Stimulated activated CD4-positive, alpha-beta T cell treated with anti-CD3 and anti-CD28 coated beads, Interleukin-1b, Interleukin-23, amount 100 ng/mL, for 4 hours (primary cell): Measurements from ENCODE around the gene NELL1.

Experiments
- DNase-seq, 2 donors: peaks; one replicate each; pipeline ENCODE4 v3.0.0-alpha.2; 2020; ENCODE audit warnings: low read depth in 2 of 2

The NELL1 gene

DNA sequence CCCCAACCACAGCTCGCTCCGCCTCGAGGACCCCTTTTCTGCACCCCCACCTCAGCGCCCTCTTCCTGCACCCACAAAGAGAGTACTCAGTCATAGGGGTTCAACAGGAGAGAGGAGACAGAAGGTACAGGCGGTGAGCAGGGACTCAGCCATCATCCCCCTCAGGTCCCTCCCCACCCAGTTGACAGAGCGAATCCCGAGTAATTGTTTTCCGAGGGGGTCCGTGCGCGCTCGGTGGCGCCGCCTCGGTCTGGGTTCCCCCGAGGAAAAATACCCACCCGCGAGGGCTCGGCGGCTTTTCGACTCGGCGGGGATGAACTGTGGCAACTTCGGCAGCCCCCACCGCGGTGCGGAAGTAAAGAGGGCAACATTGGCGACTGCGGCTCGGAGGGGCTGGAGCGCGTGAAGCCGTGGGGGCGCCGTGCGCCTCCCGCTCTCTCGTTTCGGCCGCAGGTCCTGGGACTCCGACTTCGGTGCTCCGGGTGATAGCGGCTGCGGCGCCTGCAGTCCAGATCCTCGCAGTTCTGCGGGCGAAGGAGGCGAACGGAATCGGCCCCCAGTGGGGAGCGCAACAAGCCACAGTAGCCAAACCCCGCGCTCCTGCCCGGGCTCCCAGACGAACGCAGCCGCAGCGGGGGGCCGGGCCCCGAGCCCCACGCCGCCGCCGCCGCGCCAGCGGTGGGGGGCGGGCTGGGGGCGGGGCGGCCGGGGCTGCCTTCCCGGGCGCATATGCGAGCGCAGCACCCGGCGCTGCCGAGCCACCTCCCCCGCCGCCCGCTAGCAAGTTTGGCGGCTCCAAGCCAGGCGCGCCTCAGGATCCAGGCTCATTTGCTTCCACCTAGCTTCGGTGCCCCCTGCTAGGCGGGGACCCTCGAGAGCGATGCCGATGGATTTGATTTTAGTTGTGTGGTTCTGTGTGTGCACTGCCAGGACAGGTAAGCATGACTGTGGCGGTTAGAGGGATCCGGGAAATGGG, at the start of gene NELL1:
TSS of gene NELL1 (plus strand) at position 743 of the 976 bp plus-strand sequence.
- no peak for DNase-seq

DNA sequence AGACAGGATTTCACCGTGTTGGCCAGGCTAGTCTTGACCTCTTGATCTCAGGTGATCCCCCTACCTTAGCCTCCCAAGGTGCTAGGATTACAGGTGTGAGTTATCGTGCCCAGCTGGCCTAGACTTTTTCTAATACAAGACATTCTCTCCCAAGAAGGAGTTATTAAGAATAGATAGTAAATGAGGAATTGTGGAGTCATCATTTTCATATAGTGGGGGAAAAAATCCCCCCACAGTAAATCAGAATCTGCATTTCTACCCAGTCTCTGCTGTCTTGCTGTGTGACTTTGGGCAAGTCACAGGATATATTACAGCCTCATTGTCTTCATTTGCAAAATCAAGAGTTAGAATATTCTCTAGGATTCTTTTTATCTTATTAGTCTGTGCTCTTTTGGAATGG, 48.4 kb upstream of the NELL1 start:
- DNase-seq: no peak

GRCh38 chr11:20621679-20622078, 47.7 kb upstream of the NELL1 start:
- DNase-seq: no peak

DNA sequence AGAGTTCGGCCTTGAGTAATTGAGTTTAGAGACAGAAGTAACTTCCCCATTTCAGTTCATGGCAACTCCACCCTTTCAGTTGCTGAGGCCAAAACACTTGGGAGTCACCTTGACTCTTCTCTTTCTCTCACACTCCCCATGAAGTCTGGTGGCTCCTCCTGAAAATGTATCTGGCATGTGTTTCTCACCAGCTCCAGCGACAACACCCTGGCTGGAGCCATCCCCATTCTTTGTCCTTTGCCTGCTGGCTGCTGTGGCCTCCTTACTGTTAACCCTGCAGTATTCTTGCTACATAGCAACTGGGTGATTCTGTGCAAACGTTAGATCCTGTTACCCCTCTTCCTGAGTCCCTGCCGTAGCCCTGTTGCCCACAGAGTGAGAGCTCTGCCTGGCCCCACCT, 46.1 kb upstream of the NELL1 start:
- no peak for DNase-seq

- DNase-seq: no peak
Measured at GRCh38 chr11:20626279-20626678, 43.1 kb upstream of the NELL1 start.

DNA sequence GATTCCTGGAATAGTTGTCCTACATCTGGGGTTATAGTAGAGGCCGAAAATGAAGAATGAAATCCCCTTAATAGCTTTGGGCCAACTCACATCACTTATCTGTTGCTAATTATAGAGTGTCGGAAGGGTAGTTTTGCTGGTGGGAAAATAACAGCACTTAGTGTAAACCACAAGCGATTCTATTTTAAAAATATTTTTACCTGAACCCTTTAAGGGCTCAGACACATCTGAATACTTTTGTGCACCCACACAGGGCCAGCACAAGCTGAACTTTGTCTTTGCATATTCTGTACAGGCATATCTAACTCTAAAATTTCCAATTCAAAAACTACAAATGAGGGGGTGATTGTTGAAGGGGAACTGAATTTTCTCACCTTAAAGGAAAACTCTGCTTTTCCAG, 42.4 kb upstream of the NELL1 start:
- no peak for DNase-seq

DNA sequence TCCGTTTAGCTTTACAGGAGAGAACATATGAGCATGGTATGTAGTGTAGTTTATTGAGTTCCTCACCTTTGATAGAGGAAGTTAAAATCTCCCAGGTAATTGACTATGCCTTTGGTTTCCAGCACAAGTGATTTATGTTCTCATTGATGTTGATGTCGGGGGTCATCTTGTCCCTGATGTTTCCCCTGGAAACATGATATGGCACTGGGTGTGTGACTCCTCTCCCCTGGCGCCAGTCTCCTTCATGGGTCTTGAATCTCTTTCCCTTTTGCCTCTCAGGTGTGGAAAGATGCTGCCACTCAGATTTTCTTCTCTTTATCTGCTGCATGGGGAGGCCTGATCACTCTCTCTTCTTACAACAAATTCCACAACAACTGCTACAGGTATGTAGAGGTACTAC, 41.7 kb upstream of the NELL1 start:
- DNase-seq: no peak

DNA sequence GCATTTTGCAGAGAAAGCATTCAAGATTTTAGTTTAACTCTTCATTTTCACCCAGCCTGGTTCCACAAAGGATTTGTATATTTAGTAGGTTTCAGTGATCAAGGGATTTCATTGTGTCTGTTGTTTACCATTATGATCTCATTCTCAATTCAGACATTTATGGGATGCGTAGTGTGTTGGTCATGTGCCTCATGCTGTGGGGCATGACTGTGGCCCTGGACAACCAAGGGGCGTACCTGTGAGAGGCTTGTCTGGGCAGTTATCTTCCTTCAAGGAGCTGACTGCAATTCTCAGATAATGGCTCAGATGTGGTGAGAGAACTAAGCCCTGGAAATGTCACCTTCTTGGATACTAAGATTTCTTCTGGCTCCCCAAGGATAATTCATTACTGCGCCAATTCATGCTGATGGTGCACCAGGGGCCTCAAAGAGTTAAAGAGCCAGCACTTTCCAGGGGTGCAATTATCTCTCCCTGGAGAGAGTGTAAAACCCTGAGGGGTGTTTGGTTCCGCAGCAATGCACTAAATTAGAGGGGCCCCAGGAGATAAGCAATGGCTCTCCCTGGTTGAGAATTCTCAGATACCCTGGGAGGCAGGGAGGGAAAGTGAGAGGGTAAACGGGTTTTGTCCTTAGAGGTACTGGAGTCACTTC, 37.7 kb upstream of the NELL1 start:
- no peak for DNase-seq

DNA sequence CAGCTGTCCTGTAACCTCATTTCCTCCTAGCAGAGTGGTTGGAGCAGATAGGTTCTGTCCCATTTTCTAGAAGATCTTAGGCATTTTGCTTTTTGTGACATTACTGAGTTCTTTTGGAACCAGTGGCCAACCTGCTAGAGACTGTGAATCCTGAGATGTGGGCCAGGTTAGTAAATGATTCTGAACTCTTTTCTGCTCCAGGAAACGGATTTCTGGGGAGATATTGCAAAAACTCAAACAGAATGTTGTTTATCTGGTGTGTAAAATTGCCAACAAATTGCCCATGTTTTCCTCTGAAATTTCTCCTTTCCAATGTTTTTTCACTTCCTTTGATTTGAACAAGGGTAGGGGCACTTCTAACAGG, 37.2 kb upstream of the NELL1 start:
- DNase-seq: no peak

DNA sequence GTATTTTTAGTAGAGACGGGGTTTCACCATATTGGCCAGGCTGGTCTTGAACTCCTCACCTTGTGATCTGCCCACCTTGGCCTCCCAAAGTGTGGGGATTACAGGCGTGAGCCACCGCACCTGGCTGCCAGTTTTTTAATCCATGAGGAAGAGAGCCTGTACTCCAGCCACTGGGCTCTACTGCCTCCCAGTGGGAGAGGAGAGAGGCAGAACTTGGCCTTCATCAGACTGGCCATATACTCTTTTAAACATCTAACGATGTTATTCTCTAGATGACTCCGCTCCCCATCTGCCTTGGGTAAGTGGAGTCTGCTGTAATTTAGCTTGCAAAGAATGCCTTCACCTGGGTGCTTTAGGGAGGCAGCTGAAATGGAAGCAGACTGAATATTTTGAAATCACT, 35.3 kb upstream of the NELL1 start:
- DNase-seq: no peak

DNA sequence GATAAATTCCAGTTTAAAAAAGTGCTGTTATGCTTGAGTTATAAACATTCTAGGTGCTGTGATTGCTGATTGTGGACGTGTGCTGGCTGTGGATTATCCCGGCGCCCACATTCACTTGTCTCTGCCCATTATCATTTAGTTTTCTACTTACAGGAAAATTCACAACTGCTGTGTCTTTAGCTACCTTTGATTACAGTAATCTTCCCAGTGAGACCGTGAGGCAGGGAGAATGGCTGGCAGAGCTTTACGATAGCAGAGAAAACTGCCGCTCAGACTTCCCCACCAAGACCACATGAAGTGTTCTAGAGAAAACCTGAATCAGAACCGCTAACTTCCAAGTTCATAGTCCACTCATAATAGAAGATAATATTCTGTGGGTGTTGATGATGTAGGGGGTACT, 34.6 kb upstream of the NELL1 start:
- DNase-seq: no peak

- DNase-seq: no peak
Measured at GRCh38 chr11:20638074-20638473, 31.3 kb upstream of the NELL1 start.

GRCh38 chr11:20639688-20640087, 29.7 kb upstream of the NELL1 start:
- DNase-seq: no peak

- no peak for DNase-seq
Measured at GRCh38 chr11:20640401-20640800, 29.0 kb upstream of the NELL1 start.

DNA sequence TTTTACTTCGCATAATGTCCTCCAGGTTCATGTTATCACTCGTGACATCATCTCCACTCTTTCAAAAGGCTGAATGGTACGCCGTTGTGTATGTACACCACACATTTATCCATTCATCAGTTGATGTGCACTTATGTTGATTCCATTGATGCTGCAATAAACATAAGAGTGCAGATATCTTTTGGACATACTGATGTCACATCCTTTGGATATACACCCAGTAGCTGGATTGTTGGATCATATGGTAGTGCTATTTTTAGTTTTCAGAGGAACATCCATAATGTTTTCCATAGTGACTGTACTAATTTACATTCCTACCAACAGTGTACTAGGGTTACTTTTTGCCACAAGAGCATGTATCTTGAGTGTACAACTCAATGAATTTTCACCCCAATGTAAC, 25.0 kb upstream of the NELL1 start:
- DNase-seq: no peak

DNA sequence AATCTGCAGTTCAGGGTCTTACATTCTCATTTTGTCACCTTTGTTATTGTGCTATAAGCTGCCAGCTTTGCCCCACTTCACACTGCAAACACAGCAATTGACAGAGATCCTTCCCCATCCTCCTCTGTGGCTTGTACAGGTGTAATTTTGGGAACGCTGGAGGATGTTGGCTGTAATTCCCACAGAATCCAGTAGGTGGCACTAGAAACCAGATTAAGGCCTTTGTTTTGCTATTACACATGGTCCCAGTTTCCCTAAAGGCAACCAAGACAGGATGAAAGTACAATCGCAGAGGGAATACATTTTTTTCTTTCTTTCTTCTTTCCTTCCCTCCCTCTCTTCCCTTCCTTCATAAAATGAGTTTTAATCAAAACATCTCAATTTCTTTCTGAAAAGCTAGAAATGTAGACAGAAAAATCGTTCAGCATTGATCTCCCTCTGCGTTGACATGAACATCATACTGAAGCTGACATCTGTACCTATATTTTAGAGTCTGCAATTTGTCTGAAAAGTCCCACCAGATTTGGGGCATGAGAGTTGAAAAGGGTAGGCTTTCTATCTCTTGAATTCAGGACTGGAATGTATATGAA, 21.3 kb upstream of the NELL1 start:
- DNase-seq: peak in 1 of 2 donors; percentile 36

DNA sequence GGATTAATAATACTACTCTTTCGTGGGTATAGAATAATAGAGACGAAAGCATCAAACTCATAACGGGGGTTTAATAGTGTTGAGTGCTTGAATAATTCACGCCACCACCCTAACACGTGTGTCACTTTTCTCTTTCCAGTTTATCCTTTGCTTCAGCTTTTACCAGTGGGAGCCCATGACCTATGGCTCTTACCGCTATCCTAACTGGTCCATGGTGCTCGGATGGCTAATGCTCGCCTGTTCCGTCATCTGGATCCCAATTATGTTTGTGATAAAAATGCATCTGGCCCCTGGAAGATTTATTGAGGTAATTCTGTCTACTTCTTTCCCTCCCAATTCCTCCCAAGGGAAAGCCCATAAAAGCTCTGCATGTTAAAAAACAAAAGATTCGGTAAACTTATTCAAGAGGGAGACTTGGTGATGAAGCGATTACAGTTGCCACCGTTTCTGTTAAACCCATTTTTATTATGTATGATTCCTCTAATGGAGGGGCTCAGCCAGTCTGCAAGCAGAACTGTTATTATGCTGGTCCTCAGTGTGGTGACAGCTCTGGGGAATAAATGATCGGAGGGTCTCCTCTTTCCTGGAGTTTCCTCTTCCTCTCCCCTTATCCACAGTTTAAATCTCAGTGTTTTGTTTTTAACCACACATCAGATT, 17.1 kb upstream of the NELL1 start:
- DNase-seq: no peak

GRCh38 chr11:20654038-20654437, 15.3 kb upstream of the NELL1 start:
- DNase-seq: no peak

GRCh38 chr11:20656901-20657300, 12.5 kb upstream of the NELL1 start:
- no peak for DNase-seq

DNA sequence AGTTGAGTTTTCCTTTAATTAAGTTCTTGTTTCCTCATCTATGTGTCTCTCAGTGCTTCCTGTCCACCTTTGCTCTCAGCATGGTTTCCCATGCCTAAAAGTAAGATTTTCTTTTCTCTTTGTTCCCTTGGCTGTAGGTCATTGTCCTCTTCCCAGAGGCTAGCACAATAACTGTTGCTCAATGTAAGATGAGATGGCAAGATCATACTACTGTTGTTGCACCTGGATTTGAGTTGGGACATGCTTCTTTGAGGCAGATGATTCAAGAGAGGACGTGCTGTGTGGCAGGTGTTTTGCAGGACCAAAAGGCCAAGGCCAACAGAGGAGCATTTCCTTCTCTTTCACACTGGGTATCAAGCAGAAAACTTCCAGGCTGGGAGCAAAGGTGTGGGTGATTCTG, 11.3 kb upstream of the NELL1 start:
- DNase-seq: no peak

DNA sequence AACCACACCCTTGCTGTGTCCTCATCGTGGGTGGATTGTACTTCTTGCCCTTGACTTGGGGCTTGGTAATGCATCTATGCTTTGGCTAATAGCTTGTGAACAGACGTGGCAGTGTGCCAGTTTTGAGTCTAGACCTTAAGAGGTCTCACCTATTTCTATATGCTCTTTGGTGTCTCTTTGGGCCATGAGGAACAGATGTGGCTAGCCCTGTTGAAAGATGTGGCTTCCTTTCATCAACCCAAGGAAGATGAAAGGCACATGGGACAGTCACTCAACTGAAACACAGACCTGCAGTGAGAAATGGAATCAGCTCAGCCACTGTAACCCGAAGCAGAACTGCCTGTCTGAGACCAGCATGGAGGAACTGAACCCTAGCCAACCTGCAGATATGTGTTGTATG, 7.9 kb upstream of the NELL1 start:
- no peak for DNase-seq

- no peak for DNase-seq
Measured at GRCh38 chr11:20661850-20662249, 7.5 kb upstream of the NELL1 start.
